GM13977 (cell line): ENCODE data around the gene C5orf46.

Experiments used
- DNase-seq: peaks from one replicate; pipeline ENCODE4 v3.0.0; 2012; ENCODE audit warnings: low spot score
- CTCF ChIP-seq: IDR thresholded peaks from 2 replicates; pipeline ENCODE4 v1.5.1; 2012; ENCODE audit warnings: mild to moderate bottlenecking, control low read depth; ENCODE audit not compliant: insufficient read depth; ENCODE audit errors: extremely low read depth, missing control alignments
- in situ Hi-C: fragments of 300-500 bp; cut with MboI; formaldehyde crosslinking; loops from one replicate; pipeline ENCODE4 v1.12.0; 2022; ENCODE audit warnings: low sequenced_read_pairs, low pct_unique_long_range_greater_than_20kb, mixed read lengths, inconsistent platforms; ENCODE audit not compliant: unreplicated experiment

Gene C5orf46

GRCh38 chr5:147901599-147902039, 4.7 kb downstream of the C5orf46 start:
- in situ Hi-C loops: no loop called here
- DNase-seq: no peak
- no peak for TF ChIP-seq CTCF

- no peak for DNase-seq
- TF ChIP-seq CTCF: no peak
- in situ Hi-C loops: no loop called here
Measured at GRCh38 chr5:147898875-147899401, 7.4 kb downstream of the C5orf46 start.

GRCh38 chr5:147895864-147896263, 10.5 kb downstream of the C5orf46 start:
- DNase-seq: no peak
- in situ Hi-C loops: no loop called here
- TF ChIP-seq CTCF: no peak

GRCh38 chr5:147893820-147894219, 12.5 kb downstream of the C5orf46 start:
- in situ Hi-C loops: no loop called here
- no peak for TF ChIP-seq CTCF
- no peak for DNase-seq

- in situ Hi-C loops: no loop called here
- no peak for DNase-seq
- TF ChIP-seq CTCF: no peak
Measured at GRCh38 chr5:147892696-147893296, 13.5 kb downstream of the C5orf46 start.

GRCh38 chr5:147887930-147888329, 18.4 kb downstream of the C5orf46 start:
- DNase-seq: no peak
- in situ Hi-C loops: no loop called here
- TF ChIP-seq CTCF: no peak
